WTC11 (cell line): Measurements from ENCODE around the gene ADCY10. TPM values are rescaled to one million over a fixed set of nuclear protein-coding genes. Genes with fewer than 3 reads are reported as not detected.

Experiments
- ATAC-seq: fragments of 200-7000 bp; cut with Tn5 transposase; 2 replicates; pipeline ENCODE4 v1.10.0; 2021; ENCODE audit warnings: mild to moderate bottlenecking, moderate library complexity
- CTCF ChIA-PET: fragments of 300-600 bp; sonication (Branson Sonifier 250); formaldehyde crosslinking; loops from one replicate; lab custom pipeline; 2021; ENCODE audit warnings: antibody characterized with exemption; lab: Charles Lee
- POLR2A ChIA-PET: fragments of 350-600 bp; sonication (Branson Sonifier 250); formaldehyde crosslinking; loops from one replicate; lab custom pipeline; 2021; ENCODE audit warnings: antibody characterized with exemption; lab: Charles Lee
- DNase-seq: peaks from one replicate; pipeline ENCODE4 v3.0.0; 2021; ENCODE audit warnings: low spot score
- H3K27ac Mint-ChIP-seq: 2 replicates; pipeline ENCODE4 v1.8.0; 2021; ENCODE audit warnings: mixed read lengths
- H3K27me3 Mint-ChIP-seq: 2 replicates; pipeline ENCODE4 v1.8.0; 2021; ENCODE audit warnings: low read depth, mild to moderate bottlenecking, moderate library complexity, mixed read lengths
- H3K36me3 Mint-ChIP-seq: 2 replicates; pipeline ENCODE4 v1.8.0; 2021; ENCODE audit warnings: mixed read lengths
- H3K4me1 Mint-ChIP-seq: 2 replicates; pipeline ENCODE4 v1.8.0; 2022; ENCODE audit warnings: mixed read lengths
- H3K4me3 Mint-ChIP-seq: 2 replicates; pipeline ENCODE4 v1.8.0; 2021; ENCODE audit warnings: mild to moderate bottlenecking, moderate library complexity, mixed read lengths
- H3K9me3 Mint-ChIP-seq: 2 replicates; pipeline ENCODE4 v1.8.0; 2021; ENCODE audit warnings: mixed read lengths
- CBFB ChIP-seq: sonication (generic); formaldehyde crosslinking; IDR thresholded peaks from 2 replicates; pipeline ENCODE4 v1.8.1; 2022; ENCODE audit warnings: mild to moderate bottlenecking, low read depth, missing genetic modification reagents
- CREM ChIP-seq: sonication (generic); formaldehyde crosslinking; IDR thresholded peaks from 2 replicates; pipeline ENCODE4 v1.8.1; 2022; ENCODE audit warnings: mild to moderate bottlenecking, missing genetic modification reagents, moderate library complexity
- FOXJ3 ChIP-seq: sonication (generic); formaldehyde crosslinking; IDR thresholded peaks from 2 replicates; pipeline ENCODE4 v1.9.0; 2021; ENCODE audit warnings: missing genetic modification reagents, mild to moderate bottlenecking, borderline replicate concordance
- KAT7 ChIP-seq: sonication (generic); formaldehyde crosslinking; IDR thresholded peaks from 2 replicates; pipeline ENCODE4 v1.8.1; 2023; ENCODE audit warnings: missing genetic modification reagents, mild to moderate bottlenecking, borderline replicate concordance
- MXD4 ChIP-seq: fragments of 250-450 bp; sonication (Bioruptor Pico); IDR thresholded peaks from 2 replicates; pipeline ENCODE4 v1.8.0; 2021; ENCODE audit warnings: mild to moderate bottlenecking, moderate library complexity, borderline replicate concordance
- NFE2L1 ChIP-seq: sonication (generic); formaldehyde crosslinking; IDR thresholded peaks from 2 replicates; pipeline ENCODE4 v1.8.1; 2023; ENCODE audit warnings: missing genetic modification reagents
- SP1 ChIP-seq: sonication (generic); formaldehyde crosslinking; conservative IDR thresholded peaks from 2 replicates; pipeline ENCODE4 v1.8.1; 2022; ENCODE audit warnings: missing genetic modification reagents
- ZNF121 ChIP-seq: sonication (generic); formaldehyde crosslinking; IDR thresholded peaks from 2 replicates; pipeline ENCODE4 v1.8.0; 2023; ENCODE audit warnings: missing genetic modification reagents
- ZNF263 ChIP-seq: sonication (generic); formaldehyde crosslinking; IDR thresholded peaks from 2 replicates; pipeline ENCODE4 v1.8.1; 2022; ENCODE audit warnings: low read depth, mild to moderate bottlenecking, moderate library complexity, missing genetic modification reagents
- ZNF423 ChIP-seq: fragments of 250-450 bp; sonication (Bioruptor Pico); IDR thresholded peaks from 2 replicates; pipeline ENCODE4 v2.1.2; 2022; ENCODE audit warnings: mild to moderate bottlenecking, moderate library complexity
- total RNA-seq: library from RNA; stranded (reverse); gene quantifications from 3 replicates; pipeline ENCODE4 v1.2.3, GENCODE V29; 2021
- TF ChIP-seq, protein P1 (sequence below): sonication (generic); formaldehyde crosslinking; IDR thresholded peaks from 2 replicates; pipeline ENCODE4 v1.8.1; 2023; ENCODE audit warnings: mild to moderate bottlenecking, moderate library complexity, missing genetic modification reagents
- TF ChIP-seq, protein P2 (sequence below): sonication (generic); formaldehyde crosslinking; IDR thresholded peaks from 2 replicates; pipeline ENCODE4 v1.8.0; 2022; ENCODE audit warnings: missing genetic modification reagents
- TF ChIP-seq, protein P3 (sequence below): sonication (generic); formaldehyde crosslinking; IDR thresholded peaks from 2 replicates; pipeline ENCODE4 v1.8.0; 2023; ENCODE audit warnings: mild to moderate bottlenecking, missing genetic modification reagents
- TF ChIP-seq, protein P4 (sequence below): sonication (generic); formaldehyde crosslinking; IDR thresholded peaks from 2 replicates; pipeline ENCODE4 v1.8.0; 2022; ENCODE audit warnings: mild to moderate bottlenecking, missing genetic modification reagents
- TF ChIP-seq, protein P5 (sequence below): sonication (generic); formaldehyde crosslinking; IDR thresholded peaks from 2 replicates; pipeline ENCODE4 v1.8.1; 2023; ENCODE audit warnings: mild to moderate bottlenecking, missing genetic modification reagents, moderate library complexity
- TF ChIP-seq, protein P6 (sequence below): sonication (generic); formaldehyde crosslinking; IDR thresholded peaks from 2 replicates; pipeline ENCODE4 v1.8.0; 2023; ENCODE audit warnings: missing genetic modification reagents

The ADCY10 gene
- total RNA-seq, 1 experiment from 2014 or later: 0.07 TPM

DNA sequence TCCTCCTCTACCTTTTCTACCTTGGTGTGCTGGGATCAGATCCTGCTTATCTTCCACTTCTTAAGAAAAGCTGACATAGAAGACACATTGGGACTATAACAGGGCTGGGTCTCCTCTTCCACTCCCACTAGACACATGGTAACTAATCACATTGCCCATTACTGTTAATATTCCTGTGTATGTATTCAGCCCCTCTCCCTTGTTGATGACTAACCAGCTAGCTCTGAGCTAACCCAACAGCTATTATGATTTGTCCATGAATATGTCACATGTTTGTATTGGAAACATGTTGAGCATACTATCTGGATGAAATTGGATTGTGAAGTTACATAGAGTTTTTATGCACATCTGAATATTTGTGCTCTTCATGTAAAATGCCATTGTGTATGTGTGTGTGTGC is 139.2 kb downstream of the ADCY10 start (continued):
- TF ChIP-seq, protein P1, sequence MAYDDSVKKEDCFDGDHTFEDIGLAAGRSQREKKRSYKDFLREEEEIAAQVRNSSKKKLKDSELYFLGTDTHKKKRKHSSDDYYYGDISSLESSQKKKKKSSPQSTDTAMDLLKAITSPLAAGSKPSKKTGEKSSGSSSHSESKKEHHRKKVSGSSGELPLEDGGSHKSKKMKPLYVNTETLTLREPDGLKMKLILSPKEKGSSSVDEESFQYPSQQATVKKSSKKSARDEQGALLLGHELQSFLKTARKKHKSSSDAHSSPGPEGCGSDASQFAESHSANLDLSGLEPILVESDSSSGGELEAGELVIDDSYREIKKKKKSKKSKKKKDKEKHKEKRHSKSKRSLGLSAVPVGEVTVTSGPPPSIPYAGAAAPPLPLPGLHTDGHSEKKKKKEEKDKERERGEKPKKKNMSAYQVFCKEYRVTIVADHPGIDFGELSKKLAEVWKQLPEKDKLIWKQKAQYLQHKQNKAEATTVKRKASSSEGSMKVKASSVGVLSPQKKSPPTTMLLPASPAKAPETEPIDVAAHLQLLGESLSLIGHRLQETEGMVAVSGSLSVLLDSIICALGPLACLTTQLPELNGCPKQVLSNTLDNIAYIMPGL: no peak
- TF ChIP-seq FOXJ3 (CRISPR knock-in tag) (no peak), ZNF121 (CRISPR knock-in tag) (no peak), CREM (CRISPR knock-in tag) (no peak), SP1 (CRISPR knock-in tag) (no peak), NFE2L1 (no peak), ZNF263 (CRISPR knock-in tag) (no peak)
- TF ChIP-seq, protein P2, sequence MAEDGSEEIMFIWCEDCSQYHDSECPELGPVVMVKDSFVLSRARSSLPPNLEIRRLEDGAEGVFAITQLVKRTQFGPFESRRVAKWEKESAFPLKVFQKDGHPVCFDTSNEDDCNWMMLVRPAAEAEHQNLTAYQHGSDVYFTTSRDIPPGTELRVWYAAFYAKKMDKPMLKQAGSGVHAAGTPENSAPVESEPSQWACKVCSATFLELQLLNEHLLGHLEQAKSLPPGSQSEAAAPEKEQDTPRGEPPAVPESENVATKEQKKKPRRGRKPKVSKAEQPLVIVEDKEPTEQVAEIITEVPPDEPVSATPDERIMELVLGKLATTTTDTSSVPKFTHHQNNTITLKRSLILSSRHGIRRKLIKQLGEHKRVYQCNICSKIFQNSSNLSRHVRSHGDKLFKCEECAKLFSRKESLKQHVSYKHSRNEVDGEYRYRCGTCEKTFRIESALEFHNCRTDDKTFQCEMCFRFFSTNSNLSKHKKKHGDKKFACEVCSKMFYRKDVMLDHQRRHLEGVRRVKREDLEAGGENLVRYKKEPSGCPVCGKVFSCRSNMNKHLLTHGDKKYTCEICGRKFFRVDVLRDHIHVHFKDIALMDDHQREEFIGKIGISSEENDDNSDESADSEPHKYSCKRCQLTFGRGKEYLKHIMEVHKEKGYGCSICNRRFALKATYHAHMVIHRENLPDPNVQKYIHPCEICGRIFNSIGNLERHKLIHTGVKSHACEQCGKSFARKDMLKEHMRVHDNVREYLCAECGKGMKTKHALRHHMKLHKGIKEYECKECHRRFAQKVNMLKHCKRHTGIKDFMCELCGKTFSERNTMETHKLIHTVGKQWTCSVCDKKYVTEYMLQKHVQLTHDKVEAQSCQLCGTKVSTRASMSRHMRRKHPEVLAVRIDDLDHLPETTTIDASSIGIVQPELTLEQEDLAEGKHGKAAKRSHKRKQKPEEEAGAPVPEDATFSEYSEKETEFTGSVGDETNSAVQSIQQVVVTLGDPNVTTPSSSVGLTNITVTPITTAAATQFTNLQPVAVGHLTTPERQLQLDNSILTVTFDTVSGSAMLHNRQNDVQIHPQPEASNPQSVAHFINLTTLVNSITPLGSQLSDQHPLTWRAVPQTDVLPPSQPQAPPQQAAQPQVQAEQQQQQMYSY (CRISPR knock-in tag): no peak
- TF ChIP-seq, protein P3, sequence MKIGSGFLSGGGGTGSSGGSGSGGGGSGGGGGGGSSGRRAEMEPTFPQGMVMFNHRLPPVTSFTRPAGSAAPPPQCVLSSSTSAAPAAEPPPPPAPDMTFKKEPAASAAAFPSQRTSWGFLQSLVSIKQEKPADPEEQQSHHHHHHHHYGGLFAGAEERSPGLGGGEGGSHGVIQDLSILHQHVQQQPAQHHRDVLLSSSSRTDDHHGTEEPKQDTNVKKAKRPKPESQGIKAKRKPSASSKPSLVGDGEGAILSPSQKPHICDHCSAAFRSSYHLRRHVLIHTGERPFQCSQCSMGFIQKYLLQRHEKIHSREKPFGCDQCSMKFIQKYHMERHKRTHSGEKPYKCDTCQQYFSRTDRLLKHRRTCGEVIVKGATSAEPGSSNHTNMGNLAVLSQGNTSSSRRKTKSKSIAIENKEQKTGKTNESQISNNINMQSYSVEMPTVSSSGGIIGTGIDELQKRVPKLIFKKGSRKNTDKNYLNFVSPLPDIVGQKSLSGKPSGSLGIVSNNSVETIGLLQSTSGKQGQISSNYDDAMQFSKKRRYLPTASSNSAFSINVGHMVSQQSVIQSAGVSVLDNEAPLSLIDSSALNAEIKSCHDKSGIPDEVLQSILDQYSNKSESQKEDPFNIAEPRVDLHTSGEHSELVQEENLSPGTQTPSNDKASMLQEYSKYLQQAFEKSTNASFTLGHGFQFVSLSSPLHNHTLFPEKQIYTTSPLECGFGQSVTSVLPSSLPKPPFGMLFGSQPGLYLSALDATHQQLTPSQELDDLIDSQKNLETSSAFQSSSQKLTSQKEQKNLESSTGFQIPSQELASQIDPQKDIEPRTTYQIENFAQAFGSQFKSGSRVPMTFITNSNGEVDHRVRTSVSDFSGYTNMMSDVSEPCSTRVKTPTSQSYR (CRISPR knock-in tag): no peak
- TF ChIP-seq, all 79 proteins: peak for 0

DNA sequence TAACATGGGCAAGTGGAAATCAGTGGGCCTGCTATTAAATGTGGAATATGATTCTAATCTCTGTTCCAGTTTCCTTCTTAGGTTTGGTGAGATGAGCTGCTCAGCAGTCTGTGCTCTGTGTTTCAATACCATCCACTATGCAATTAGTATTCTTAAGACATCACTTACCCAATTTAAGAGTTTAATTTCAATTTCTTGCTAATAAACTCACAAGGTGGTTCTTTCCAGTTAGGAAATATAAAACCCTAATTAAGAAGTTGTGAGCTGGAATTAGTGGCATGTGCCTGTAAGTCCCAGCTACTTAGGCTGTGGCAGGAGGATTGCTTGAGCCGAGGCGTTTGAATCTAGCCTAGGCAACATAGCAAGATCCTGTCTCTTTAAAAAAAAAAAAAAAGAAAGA is 140.4 kb downstream of the ADCY10 start:
- no peak for DNase-seq
- CTCF ChIA-PET: interaction anchor here (1.0 kb wide), 1 partner anchor 58 kb away, joined by 3 read pairs; no protein-coding TSS in a partner anchor

DNA sequence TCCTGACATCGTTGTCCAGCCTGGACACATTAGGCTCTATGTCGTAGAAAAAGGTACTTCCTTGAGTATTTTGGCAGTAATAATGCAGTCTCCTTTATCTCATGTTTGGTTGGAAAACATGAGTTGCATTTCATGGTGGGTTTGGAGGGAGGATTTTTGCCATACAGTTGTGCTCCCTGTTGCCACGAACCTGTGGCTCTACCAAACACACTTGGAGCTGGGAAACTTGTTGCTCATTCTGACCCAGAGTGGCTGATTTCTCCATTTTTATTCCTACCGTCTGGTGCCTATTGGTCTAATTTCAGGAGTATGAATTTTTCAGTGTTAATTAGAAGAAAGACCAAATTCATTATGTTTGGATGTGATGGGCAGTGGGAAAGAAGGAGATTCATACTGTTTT is 141.5 kb downstream of the ADCY10 start:
- ChIA-PET CTCF (no interaction called here), POLR2A (no interaction called here)
- H3K27ac Mint-ChIP-seq: no peak overlapping the region
- TF ChIP-seq ZNF423 (CRISPR knock-in tag) (no peak), CBFB (CRISPR knock-in tag) (no peak)
- TF ChIP-seq, protein P1: no peak
- H3K9me3 Mint-ChIP-seq: 0 out of 2 replicates have a peak, but pooled peaks cover 2% of the 10 kb centered on the region
- no peak overlapping the region for H3K4me3 Mint-ChIP-seq
- no peak for ATAC-seq
- peaks cover 7% of the 10 kb centered on the region for H3K4me1 Mint-ChIP-seq
- no peak for DNase-seq
- peaks cover 82% of the 10 kb centered on the region for H3K36me3 Mint-ChIP-seq
- peaks cover 63% of the 10 kb centered on the region for H3K27me3 Mint-ChIP-seq

More for the DNA sequence above, 140.4 kb downstream of the ADCY10 start:
- no peak overlapping the region for H3K4me3 Mint-ChIP-seq
- 0 out of 2 replicates have a peak, but pooled peaks cover 2% of the 10 kb centered on the region for H3K9me3 Mint-ChIP-seq
- ATAC-seq: no peak
- H3K27me3 Mint-ChIP-seq: peaks cover 53% of the 10 kb centered on the region
- peaks cover 77% of the 10 kb centered on the region for H3K36me3 Mint-ChIP-seq
- no peak overlapping the region for H3K27ac Mint-ChIP-seq
- TF ChIP-seq KAT7 (CRISPR knock-in tag) (no peak), MXD4 (no peak)
- TF ChIP-seq, protein P4, sequence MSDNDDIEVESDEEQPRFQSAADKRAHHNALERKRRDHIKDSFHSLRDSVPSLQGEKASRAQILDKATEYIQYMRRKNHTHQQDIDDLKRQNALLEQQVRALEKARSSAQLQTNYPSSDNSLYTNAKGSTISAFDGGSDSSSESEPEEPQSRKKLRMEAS: no peak
- TF ChIP-seq, protein P5, sequence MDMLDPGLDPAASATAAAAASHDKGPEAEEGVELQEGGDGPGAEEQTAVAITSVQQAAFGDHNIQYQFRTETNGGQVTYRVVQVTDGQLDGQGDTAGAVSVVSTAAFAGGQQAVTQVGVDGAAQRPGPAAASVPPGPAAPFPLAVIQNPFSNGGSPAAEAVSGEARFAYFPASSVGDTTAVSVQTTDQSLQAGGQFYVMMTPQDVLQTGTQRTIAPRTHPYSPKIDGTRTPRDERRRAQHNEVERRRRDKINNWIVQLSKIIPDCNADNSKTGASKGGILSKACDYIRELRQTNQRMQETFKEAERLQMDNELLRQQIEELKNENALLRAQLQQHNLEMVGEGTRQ (CRISPR knock-in tag): no peak
- TF ChIP-seq, protein P6, sequence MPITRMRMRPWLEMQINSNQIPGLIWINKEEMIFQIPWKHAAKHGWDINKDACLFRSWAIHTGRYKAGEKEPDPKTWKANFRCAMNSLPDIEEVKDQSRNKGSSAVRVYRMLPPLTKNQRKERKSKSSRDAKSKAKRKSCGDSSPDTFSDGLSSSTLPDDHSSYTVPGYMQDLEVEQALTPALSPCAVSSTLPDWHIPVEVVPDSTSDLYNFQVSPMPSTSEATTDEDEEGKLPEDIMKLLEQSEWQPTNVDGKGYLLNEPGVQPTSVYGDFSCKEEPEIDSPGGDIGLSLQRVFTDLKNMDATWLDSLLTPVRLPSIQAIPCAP (CRISPR knock-in tag): no peak
- H3K4me1 Mint-ChIP-seq: peaks cover 7% of the 10 kb centered on the region
- POLR2A ChIA-PET: no interaction called here
